ENCODE data around the gene IFT80. TPM values are rescaled to one million over a fixed set of nuclear protein-coding genes. Genes with fewer than 3 reads are reported as not detected.

The IFT80 gene
- total RNA-seq, 1 experiment from 2014 or later = 20.2 TPM

- ChIA-PET POLR2A (ENCODE audit: low non-redundant PET) (no interaction called here), CTCF (no interaction called here)
- TF ChIP-seq EZH2 (IDR thresholded peaks at IDR 0.05; ENCODE audit: borderline replicate concordance, low read depth, low read length, poor library complexity, severe bottlenecking) (no peak), CTCF (conservative IDR thresholded peaks at IDR 0.05; ENCODE audit: low read depth, low read length) (no peak)
- H3K4me1 ChIP-seq (ENCODE audit: insufficient read depth, low read length, poor library complexity, severe bottlenecking) = peaks cover 10% of the 10 kb centered on the region
- intact Hi-C loops (cut with micrococcal nuclease; ENCODE audit: unreplicated experiment) = no loop called here
- peaks cover 30% of the 10 kb centered on the region for H3K27me3 ChIP-seq (replicated peaks; ENCODE audit: insufficient read depth, low read depth, low read length, poor library complexity)
- no TSS peak for BruUV-seq (replicated peaks)
- no peak overlapping the region for H3K4me3 ChIP-seq (ENCODE audit: low read depth, low read length, poor library complexity, severe bottlenecking)
- no peak for DNase-seq (ENCODE audit: low spot score)
- no peaks in the 10 kb centered on the region for H3K9me3 ChIP-seq (ENCODE audit: low read depth, low read length, poor library complexity, severe bottlenecking)
- H3K27ac ChIP-seq (ENCODE audit: low read depth, low read length, poor library complexity, severe bottlenecking) = no peak overlapping the region
- H3K36me3 ChIP-seq (ENCODE audit: insufficient read depth, low read length, poor library complexity, severe bottlenecking) = no peaks in the 10 kb centered on the region
Observed at GRCh38 chr3:160221019-160221418, 178.0 kb downstream of the IFT80 start.

- CTCF ChIA-PET = no interaction called here
- Histone ChIP-seq H3K4me3 (ENCODE audit: low read depth, low read length, poor library complexity, severe bottlenecking) (no peak overlapping the region), H3K4me1 (ENCODE audit: insufficient read depth, low read length, poor library complexity, severe bottlenecking) (peaks cover 7% of the 10 kb centered on the region), H3K36me3 (ENCODE audit: insufficient read depth, low read length, poor library complexity, severe bottlenecking) (no peaks in the 10 kb centered on the region), H3K27me3 (replicated peaks; ENCODE audit: insufficient read depth, low read depth, low read length, poor library complexity) (peaks cover 30% of the 10 kb centered on the region), H3K27ac (ENCODE audit: low read depth, low read length, poor library complexity, severe bottlenecking) (no peak overlapping the region), H3K9me3 (ENCODE audit: low read depth, low read length, poor library complexity, severe bottlenecking) (no peaks in the 10 kb centered on the region)
- no peak for DNase-seq (ENCODE audit: low spot score)
- POLR2A ChIA-PET (ENCODE audit: low non-redundant PET) = no interaction called here
- intact Hi-C loops (cut with micrococcal nuclease; ENCODE audit: unreplicated experiment) = no loop called here
- TF ChIP-seq CTCF (conservative IDR thresholded peaks at IDR 0.05; ENCODE audit: low read depth, low read length) (no peak), EZH2 (IDR thresholded peaks at IDR 0.05; ENCODE audit: borderline replicate concordance, low read depth, low read length, poor library complexity, severe bottlenecking) (no peak)
- no TSS peak for BruUV-seq (replicated peaks)
Observed at GRCh38 chr3:160220038-160220437, 179.0 kb downstream of the IFT80 start.

- ChIA-PET CTCF (no interaction called here), POLR2A (ENCODE audit: low non-redundant PET) (no interaction called here)
- TF ChIP-seq EZH2 (IDR thresholded peaks at IDR 0.05; ENCODE audit: borderline replicate concordance, low read depth, low read length, poor library complexity, severe bottlenecking) (no peak), CTCF (conservative IDR thresholded peaks at IDR 0.05; ENCODE audit: low read depth, low read length) (no peak)
- DNase-seq (ENCODE audit: low spot score) = no peak
- H3K27ac ChIP-seq (ENCODE audit: low read depth, low read length, poor library complexity, severe bottlenecking) = no peak overlapping the region
- peaks cover 21% of the 10 kb centered on the region for H3K27me3 ChIP-seq (replicated peaks; ENCODE audit: insufficient read depth, low read depth, low read length, poor library complexity)
- no TSS peak for BruUV-seq (replicated peaks)
- no peaks in the 10 kb centered on the region for H3K36me3 ChIP-seq (ENCODE audit: insufficient read depth, low read length, poor library complexity, severe bottlenecking)
- H3K4me1 ChIP-seq (ENCODE audit: insufficient read depth, low read length, poor library complexity, severe bottlenecking) = peaks cover 5% of the 10 kb centered on the region
- H3K4me3 ChIP-seq (ENCODE audit: low read depth, low read length, poor library complexity, severe bottlenecking) = no peak overlapping the region
- intact Hi-C loops (cut with micrococcal nuclease; ENCODE audit: unreplicated experiment) = no loop called here
- H3K9me3 ChIP-seq (ENCODE audit: low read depth, low read length, poor library complexity, severe bottlenecking) = no peaks in the 10 kb centered on the region
Observed at GRCh38 chr3:160218136-160218535, 180.9 kb downstream of the IFT80 start.

Measured in A673 (cell line).